Ovary (tissue), 9 donors: ENCODE data around the gene PADI2. TPM values are rescaled to one million over a fixed set of nuclear protein-coding genes. Genes with fewer than 3 reads are reported as not detected.

Experiments used
- DNase-seq, 5 donors: peaks; one replicate each; pipeline ENCODE4 v3.0.0-alpha.2; 2019 to 2020
- H3K27ac ChIP-seq, 2 donors: fragments of 200-600 bp; one replicate each; pipeline versions ENCODE4 v1.5.1 to v1.8.0; 2019 to 2022
- H3K27me3 ChIP-seq: fragments of 200-600 bp; one replicate; pipeline ENCODE4 v1.8.0; 2022
- H3K36me3 ChIP-seq: fragments of 200-600 bp; sonication (generic); one replicate; pipeline ENCODE4 v1.5.1; 2019
- H3K4me1 ChIP-seq: one replicate; pipeline ENCODE4 v1.8.1; 2013; ENCODE audit warnings: mild to moderate bottlenecking, moderate library complexity; ENCODE audit not compliant: insufficient read depth
- H3K4me3 ChIP-seq: fragments of 200-600 bp; sonication (generic); one replicate; pipeline ENCODE4 v1.5.1; 2017
- H3K9me3 ChIP-seq, 2 donors: fragments of 200-600 bp in 1 of 2; sonication (generic) in 1 of 2; one replicate each; pipeline versions ENCODE4 v1.5.1 to v1.8.1; 2013 to 2019; ENCODE audit warnings: mild to moderate bottlenecking in 1 of 2, moderate library complexity in 1 of 2
- EP300 ChIP-seq: sonication (generic); formaldehyde crosslinking; IDR thresholded peaks from one replicate; pipeline ENCODE4 v1.6.1; 2017; ENCODE audit warnings: antibody characterized with exemption
- POLR2A ChIP-seq: fragments of 450-650 bp; IDR thresholded peaks from one replicate; pipeline ENCODE4 v1.6.1; 2017; ENCODE audit warnings: antibody characterized with exemption, mild to moderate bottlenecking, moderate library complexity
- WGBS, 3 donors: extraction: QIAGEN DNeasy Blood & Tissue Kit in 1 of 3; methylation state at CpG; one replicate each; pipeline versions ENCODE4 v1.1.5 to v1.1.7; 2013 to 2017; 5-methylcytosine and 5-hydroxymethylcytosine counted together
- intact Hi-C, 4 donors: fragments of 100-400 bp; cut with DNase I; formaldehyde crosslinking; loops; one replicate each; pipeline versions ENCODE4 v1.11.0 to v1.15.1; 2022 to 2023
- polyA plus RNA-seq, 2 donors: library from polyadenylated mRNA; stranded (reverse); fragments of 200-250 nt in 1 of 2; fragments of 350-450 nt in 1 of 2; fragmentation: Illumina TruSeq in 1 of 2; extraction: RNeasy Lipid Tissue Mini Kit (QIAGEN cat#74804) in 1 of 2; gene quantifications; one replicate each; pipeline ENCODE4 v1.2.3, GENCODE V29; 2013 to 2014
- total RNA-seq, 7 donors: library from RNA; depleted of rRNA in 2 of 7; stranded (reverse); fragments of >200 nt in 2 of 7; fragmentation: NEBNext Ultra II Directional in 3 of 7; extraction: Animal tissue kit (Norgen Biotek cat#: 25700) in 3 of 7; gene quantifications; one replicate each; pipeline versions ENCODE4 v1.1.0 to v1.2.4, GENCODE V29; 2016 to 2023
- TF ChIP-seq, protein P1 (sequence below), 3 donors: fragments of 450-650 bp in 2 of 3; fragments of 200-600 bp in 1 of 3; IDR thresholded peaks; one replicate each; pipeline versions ENCODE4 v1.5.1 to v1.8.0; 2016 to 2022; ENCODE audit warnings: antibody characterized with exemption in 3 of 3, mild to moderate bottlenecking in 1 of 3
- donor health status: DM: no; HTN: no; CAD: no; lungs with moderate emphysema.
- donor health status: DM: no; HTN: no; CAD: no.
- donor health status: Bipolar disorder and iron deficiency.
- donor health status: DM: yes; HTN: yes; CAD: no.
- donor health status: DM: no; HTN: no; CAD: no.
- donor health status: DM: yes; HTN: yes; CAD: no.

Gene PADI2
- total and polyA plus RNA-seq, 9 donors: 0.07 to 5.2 (median 0.55) TPM

DNA sequence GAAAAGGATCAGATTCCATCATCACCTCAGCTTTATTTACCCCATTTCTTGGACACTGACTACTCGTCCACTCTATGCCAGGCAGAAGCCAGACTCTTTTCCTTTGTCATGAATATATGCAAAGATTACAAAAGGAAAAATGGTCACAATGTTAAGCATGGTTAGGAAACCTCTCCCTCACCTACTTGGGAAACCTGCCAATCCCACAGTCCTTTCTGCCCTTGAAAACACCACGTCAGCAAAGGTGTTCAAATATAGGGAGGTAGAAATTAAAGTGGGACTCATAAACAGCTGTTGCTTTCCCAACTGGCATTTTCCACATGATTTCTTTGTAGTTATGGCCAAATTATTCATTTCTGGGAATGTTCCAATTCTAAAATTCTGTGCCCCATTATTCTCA lies 91.4 kb downstream of the PADI2 start:
- H3K36me3 ChIP-seq: no peaks in the 10 kb centered on the region
- 69 to 81% (median 73%) methylated on average over 2 of the region's 2 CpGs for WGBS, 3 donors
- H3K27me3 ChIP-seq: no peaks in the 10 kb centered on the region
- no peak for DNase-seq
- no peak overlapping the region for H3K4me3 ChIP-seq
- TF ChIP-seq, protein P1, sequence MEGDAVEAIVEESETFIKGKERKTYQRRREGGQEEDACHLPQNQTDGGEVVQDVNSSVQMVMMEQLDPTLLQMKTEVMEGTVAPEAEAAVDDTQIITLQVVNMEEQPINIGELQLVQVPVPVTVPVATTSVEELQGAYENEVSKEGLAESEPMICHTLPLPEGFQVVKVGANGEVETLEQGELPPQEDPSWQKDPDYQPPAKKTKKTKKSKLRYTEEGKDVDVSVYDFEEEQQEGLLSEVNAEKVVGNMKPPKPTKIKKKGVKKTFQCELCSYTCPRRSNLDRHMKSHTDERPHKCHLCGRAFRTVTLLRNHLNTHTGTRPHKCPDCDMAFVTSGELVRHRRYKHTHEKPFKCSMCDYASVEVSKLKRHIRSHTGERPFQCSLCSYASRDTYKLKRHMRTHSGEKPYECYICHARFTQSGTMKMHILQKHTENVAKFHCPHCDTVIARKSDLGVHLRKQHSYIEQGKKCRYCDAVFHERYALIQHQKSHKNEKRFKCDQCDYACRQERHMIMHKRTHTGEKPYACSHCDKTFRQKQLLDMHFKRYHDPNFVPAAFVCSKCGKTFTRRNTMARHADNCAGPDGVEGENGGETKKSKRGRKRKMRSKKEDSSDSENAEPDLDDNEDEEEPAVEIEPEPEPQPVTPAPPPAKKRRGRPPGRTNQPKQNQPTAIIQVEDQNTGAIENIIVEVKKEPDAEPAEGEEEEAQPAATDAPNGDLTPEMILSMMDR (IDR thresholded peaks at IDR 0.05): no peak
- TF ChIP-seq POLR2A: no peak
- TF ChIP-seq EP300: no peak
- H3K9me3 ChIP-seq: no peaks in the 10 kb centered on the region
- intact Hi-C loops: no loop called here
- H3K27ac ChIP-seq: no peak overlapping the region
- no peaks in the 10 kb centered on the region for H3K4me1 ChIP-seq

DNA sequence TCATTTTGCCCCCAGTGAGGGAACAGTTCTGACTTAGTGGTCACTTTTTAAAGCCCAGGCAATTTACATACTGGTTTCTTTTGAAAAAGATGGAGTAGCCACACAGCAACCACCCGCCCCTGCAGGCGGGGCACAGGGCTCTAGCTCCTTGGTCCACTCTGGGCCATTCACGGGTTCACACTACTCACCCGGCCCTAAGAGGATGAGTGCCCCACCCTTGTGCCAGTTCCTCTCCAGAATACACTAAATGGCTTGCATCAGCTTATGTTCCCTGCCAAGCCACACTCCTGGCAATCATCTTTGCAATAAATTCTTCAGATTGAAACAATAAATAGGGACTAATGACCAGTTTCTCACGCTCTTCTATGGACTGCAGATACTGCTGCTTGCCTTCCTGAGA lies 91.8 kb downstream of the PADI2 start:
- DNase-seq: no peak
- no peaks in the 10 kb centered on the region for H3K27me3 ChIP-seq
- H3K27ac ChIP-seq: no peak overlapping the region
- H3K9me3 ChIP-seq: no peaks in the 10 kb centered on the region
- intact Hi-C loops: no loop called here
- no peak overlapping the region for H3K4me3 ChIP-seq
- no peaks in the 10 kb centered on the region for H3K4me1 ChIP-seq
- no peaks in the 10 kb centered on the region for H3K36me3 ChIP-seq
- TF ChIP-seq, protein P1 (IDR thresholded peaks at IDR 0.05): no peak
- no peak for TF ChIP-seq POLR2A
- no peak for TF ChIP-seq EP300
- WGBS, 3 donors: 83 to 90% (median 83%) methylated on average over 5 of the region's 5 CpGs

DNA sequence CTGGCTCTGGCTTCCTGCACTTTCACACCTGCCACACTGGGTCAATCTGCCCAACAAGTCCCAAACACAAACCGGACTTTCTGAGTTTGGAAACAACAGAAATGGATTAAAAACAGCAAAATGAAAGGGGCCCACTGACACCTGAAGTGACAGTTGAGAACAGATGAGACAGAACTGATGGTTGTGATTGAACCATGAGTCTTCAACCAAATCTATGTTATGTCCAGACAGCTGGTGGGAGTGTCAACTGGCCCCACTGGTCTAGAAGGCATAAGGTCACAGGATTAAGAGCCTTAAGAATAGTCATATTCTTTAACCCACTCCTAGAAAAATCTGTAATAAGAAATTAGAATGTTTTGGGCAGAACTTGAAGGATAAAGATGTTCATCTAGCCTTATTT lies 94.5 kb downstream of the PADI2 start:
- WGBS, 3 donors: 46 to 64% (median 52%) methylated on average over 1 of the region's 1 CpG
- DNase-seq: no peak
- Histone ChIP-seq H3K27ac (no peak overlapping the region), H3K36me3 (no peaks in the 10 kb centered on the region), H3K4me3 (no peak overlapping the region), H3K9me3 (no peaks in the 10 kb centered on the region), H3K4me1 (no peaks in the 10 kb centered on the region), H3K27me3 (no peaks in the 10 kb centered on the region)
- TF ChIP-seq POLR2A: no peak
- TF ChIP-seq EP300: no peak
- TF ChIP-seq, protein P1 (IDR thresholded peaks at IDR 0.05): no peak
- intact Hi-C loops: no loop called here

DNA sequence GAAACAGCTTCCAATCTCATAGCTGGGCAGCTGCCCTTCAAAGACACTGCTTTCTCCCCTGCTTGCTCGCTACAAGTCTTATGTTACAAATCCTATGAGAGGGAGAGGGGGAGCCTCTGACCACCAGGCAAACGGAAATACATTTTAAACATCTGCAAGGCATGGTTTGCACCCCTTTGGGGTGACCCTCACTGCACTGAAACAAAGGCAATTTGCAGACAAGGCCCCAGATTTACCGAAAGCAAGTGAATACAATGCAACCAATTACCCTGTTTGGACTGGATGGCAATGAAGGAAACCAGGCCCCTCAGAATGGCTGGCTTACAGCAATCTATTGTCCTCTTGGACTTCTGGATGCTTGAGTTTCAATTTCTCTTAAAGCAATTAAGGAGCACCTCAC lies 95.7 kb downstream of the PADI2 start:
- WGBS, 3 donors: 72 to 80% (median 74%) methylated on average over 3 of the region's 3 CpGs
- no peaks in the 10 kb centered on the region for H3K27me3 ChIP-seq
- no peak overlapping the region for H3K4me3 ChIP-seq
- no peak for DNase-seq
- no peaks in the 10 kb centered on the region for H3K4me1 ChIP-seq
- intact Hi-C loops: no loop called here
- no peaks in the 10 kb centered on the region for H3K36me3 ChIP-seq
- no peaks in the 10 kb centered on the region for H3K9me3 ChIP-seq
- no peak overlapping the region for H3K27ac ChIP-seq
- no peak for TF ChIP-seq POLR2A
- TF ChIP-seq, protein P1 (IDR thresholded peaks at IDR 0.05): no peak

DNA sequence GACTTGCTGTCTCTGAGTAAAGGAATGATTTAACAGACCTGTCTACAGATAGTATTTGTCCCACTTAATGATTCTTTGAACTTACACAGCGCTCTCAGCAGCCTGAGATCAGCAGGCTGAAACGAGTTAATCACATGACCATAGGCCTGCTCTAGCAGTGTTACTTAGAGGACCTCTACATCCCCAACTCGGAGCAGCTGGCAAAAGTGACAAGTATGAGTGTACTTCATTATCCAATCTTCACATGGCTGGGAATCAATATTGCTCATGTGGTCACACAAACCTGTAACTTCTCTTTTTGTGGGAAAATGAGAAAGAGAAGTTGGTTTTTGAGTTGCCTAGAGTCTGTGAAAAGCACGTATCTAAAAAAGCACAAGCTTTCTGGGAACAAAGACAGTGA lies 96.1 kb downstream of the PADI2 start:
- no peaks in the 10 kb centered on the region for H3K36me3 ChIP-seq
- DNase-seq: no peak
- H3K27ac ChIP-seq: no peak overlapping the region
- H3K9me3 ChIP-seq: no peaks in the 10 kb centered on the region
- WGBS, 3 donors: 49 to 66% (median 58%) methylated on average over 4 of the region's 4 CpGs
- intact Hi-C loops: no loop called here
- H3K4me1 ChIP-seq: no peaks in the 10 kb centered on the region
- no peak for TF ChIP-seq POLR2A
- TF ChIP-seq EP300: no peak
- no peaks in the 10 kb centered on the region for H3K27me3 ChIP-seq
- H3K4me3 ChIP-seq: no peak overlapping the region
